ENCODE data around the gene WRNIP1. TPM values are rescaled to one million over a fixed set of nuclear protein-coding genes. Genes with fewer than 3 reads are reported as not detected.
A peak's percentile ranks its signal among the peaks of the same experiment; 100 is the strongest.
"Not testable (repeated sequence)": the region's sequence is repeated elsewhere in the genome, so short reads cannot be mapped to it uniquely, and the experiment has no call there.

The WRNIP1 gene
- total and polyA plus RNA-seq, 2 donors (not counting 1 experiment from before 2014, with no cell fraction given), result 29.7 to 40.8 TPM

DNA sequence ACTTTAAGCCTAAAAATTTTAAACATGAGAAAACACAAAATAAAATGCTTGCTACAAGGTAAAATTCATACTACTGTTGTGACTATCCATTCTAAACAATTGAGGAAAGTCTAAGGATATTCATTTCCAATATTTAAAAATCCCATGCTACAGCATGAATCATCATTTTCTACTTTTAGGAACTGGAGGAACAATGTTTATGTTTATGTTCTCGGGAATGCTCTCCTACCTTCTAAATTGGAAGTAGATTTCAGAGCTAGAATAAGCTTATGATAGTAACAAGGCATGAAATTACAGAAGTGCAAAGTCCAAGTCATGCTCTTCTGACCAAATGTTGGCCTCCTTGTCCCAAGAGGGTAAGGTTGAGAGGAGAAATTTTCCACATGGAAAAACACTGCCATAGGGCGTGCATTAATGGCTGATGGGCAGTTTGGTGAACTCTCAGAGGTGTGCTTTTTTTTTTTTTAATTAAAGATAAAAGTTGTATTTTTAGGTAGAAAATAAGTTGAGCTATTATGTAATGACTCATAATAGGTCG is 8.4 kb upstream of the WRNIP1 start:
- H3K9ac ChIP-seq (ENCODE audit: insufficient read depth, low read length), result no peak overlapping the region
- H3K36me3 ChIP-seq (ENCODE audit: control insufficient read depth, insufficient read depth, low read length), result no peaks in the 10 kb centered on the region
- H3K27me3 ChIP-seq (ENCODE audit: control insufficient read depth, insufficient read depth, low read length), result no peaks in the 10 kb centered on the region
- no peaks in the 10 kb centered on the region for H4K20me1 ChIP-seq (ENCODE audit: control insufficient read depth, extremely low read depth, insufficient read depth, low read length)
- H3K4me2 ChIP-seq (ENCODE audit: extremely low read depth, insufficient read depth, low read length), result no peak overlapping the region
- H3K27ac ChIP-seq (ENCODE audit: insufficient read depth, low read length), result no peak overlapping the region
- no peaks in the 10 kb centered on the region for H3K79me2 ChIP-seq (ENCODE audit: control insufficient read depth, insufficient read depth, low read length)
- no peak overlapping the region for H2AFZ ChIP-seq (ENCODE audit: low read length)
- no peaks in the 10 kb centered on the region for H3K9me3 ChIP-seq (ENCODE audit: control insufficient read depth, insufficient read depth, low read depth, low read length)
- no peaks in the 10 kb centered on the region for H3K4me1 ChIP-seq (ENCODE audit: control insufficient read depth, extremely low read depth, insufficient read depth, low read length)
- DNase-seq (ENCODE audit: low read depth in 2 of 2), result no peak
- no peak overlapping the region for H3K4me3 ChIP-seq (replicated peaks in 1 of 4; ENCODE audit: control extremely low read depth in 1 of 4, insufficient read depth in 1 of 4, low read depth in 3 of 4, low read length in 4 of 4)
- TF ChIP-seq EZH2 (IDR thresholded peaks at IDR 0.05; ENCODE audit: low read length, missing control alignments), result no peak
- TF ChIP-seq, protein P1, sequence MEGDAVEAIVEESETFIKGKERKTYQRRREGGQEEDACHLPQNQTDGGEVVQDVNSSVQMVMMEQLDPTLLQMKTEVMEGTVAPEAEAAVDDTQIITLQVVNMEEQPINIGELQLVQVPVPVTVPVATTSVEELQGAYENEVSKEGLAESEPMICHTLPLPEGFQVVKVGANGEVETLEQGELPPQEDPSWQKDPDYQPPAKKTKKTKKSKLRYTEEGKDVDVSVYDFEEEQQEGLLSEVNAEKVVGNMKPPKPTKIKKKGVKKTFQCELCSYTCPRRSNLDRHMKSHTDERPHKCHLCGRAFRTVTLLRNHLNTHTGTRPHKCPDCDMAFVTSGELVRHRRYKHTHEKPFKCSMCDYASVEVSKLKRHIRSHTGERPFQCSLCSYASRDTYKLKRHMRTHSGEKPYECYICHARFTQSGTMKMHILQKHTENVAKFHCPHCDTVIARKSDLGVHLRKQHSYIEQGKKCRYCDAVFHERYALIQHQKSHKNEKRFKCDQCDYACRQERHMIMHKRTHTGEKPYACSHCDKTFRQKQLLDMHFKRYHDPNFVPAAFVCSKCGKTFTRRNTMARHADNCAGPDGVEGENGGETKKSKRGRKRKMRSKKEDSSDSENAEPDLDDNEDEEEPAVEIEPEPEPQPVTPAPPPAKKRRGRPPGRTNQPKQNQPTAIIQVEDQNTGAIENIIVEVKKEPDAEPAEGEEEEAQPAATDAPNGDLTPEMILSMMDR (conservative IDR thresholded peaks at IDR 0.05 in 1 of 2, IDR thresholded peaks at IDR 0.05 in 1 of 2; ENCODE audit: low read depth in 1 of 2, low read length in 2 of 2), result no peak

- H3K4me3 ChIP-seq (replicated peaks in 1 of 4; ENCODE audit: control extremely low read depth in 1 of 4, insufficient read depth in 1 of 4, low read depth in 3 of 4, low read length in 4 of 4), result no peak overlapping the region
- DNase-seq (ENCODE audit: low read depth in 2 of 2), result no peak
Measured at GRCh38 chr6:2758980-2759379, 6.2 kb upstream of the WRNIP1 start.

DNA sequence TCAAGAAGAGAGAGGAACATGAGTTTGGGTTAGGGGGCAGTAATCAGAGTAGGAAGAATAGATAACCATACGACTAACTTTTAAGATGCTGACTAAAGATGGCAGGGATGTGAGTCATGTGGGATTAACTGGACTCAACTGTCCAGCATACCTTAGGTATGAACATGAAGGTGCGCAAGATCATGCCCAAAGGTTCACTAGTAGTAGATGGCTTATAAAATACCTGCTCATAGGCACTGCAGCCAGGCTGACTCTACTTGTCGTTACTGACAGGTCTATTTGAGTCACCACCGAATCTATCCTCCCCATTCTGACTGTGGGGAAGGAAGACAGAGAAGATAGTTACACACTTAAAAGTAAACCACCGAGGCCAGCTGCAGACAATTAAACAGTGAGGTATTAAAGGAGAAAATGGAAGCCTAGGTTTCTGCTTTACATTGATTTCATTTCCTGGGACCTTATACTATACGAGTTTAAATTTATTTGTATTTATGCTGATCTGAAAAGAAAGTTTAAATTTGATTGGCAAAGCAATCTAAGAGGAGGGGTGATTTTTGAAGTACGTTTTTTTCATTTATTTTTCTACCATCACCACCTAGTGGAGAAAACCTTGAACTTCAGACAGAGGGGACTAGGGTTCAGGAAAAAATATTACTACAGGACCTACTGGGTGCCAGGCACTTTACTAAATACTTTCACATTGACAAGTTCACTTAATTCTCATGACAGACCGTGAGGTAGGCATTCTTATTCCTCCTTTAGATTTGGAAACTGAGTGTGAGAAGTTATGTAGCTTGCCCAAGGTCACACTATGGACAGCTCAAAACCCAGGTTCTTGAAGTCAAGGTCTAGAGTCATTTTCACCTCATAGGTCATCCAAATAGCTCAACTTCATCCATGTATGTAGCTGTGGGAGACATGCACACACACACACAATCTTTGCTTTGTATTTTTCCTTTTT is 4.0 kb upstream of the WRNIP1 start:
- Histone ChIP-seq H3K4me1 (ENCODE audit: control insufficient read depth, extremely low read depth, insufficient read depth, low read length) (peaks cover 3% of the 10 kb centered on the region), H2AFZ (ENCODE audit: low read length) (no peak overlapping the region), H3K9me3 (ENCODE audit: control insufficient read depth, insufficient read depth, low read depth, low read length) (no peaks in the 10 kb centered on the region), H3K9ac (ENCODE audit: insufficient read depth, low read length) (no peak overlapping the region), H4K20me1 (ENCODE audit: control insufficient read depth, extremely low read depth, insufficient read depth, low read length) (no peaks in the 10 kb centered on the region), H3K79me2 (ENCODE audit: control insufficient read depth, insufficient read depth, low read length) (peaks cover 3% of the 10 kb centered on the region), H3K27ac (ENCODE audit: insufficient read depth, low read length) (no peak overlapping the region), H3K27me3 (ENCODE audit: control insufficient read depth, insufficient read depth, low read length) (no peaks in the 10 kb centered on the region), H3K36me3 (ENCODE audit: control insufficient read depth, insufficient read depth, low read length) (no peaks in the 10 kb centered on the region), H3K4me3 (replicated peaks in 1 of 4; ENCODE audit: control extremely low read depth in 1 of 4, insufficient read depth in 1 of 4, low read depth in 3 of 4, low read length in 4 of 4) (no peak overlapping the region), H3K4me2 (ENCODE audit: extremely low read depth, insufficient read depth, low read length) (no peak overlapping the region)
- no peak for DNase-seq (ENCODE audit: low read depth in 2 of 2)
- TF ChIP-seq, protein P1 (conservative IDR thresholded peaks at IDR 0.05 in 1 of 2, IDR thresholded peaks at IDR 0.05 in 1 of 2; ENCODE audit: low read depth in 1 of 2, low read length in 2 of 2), result peak in 1 of 2 donors; percentile 41
- no peak for TF ChIP-seq EZH2 (IDR thresholded peaks at IDR 0.05; ENCODE audit: low read length, missing control alignments)

More at GRCh38 chr6:2758980-2759379, 6.2 kb upstream of the WRNIP1 start:
- Histone ChIP-seq H3K79me2 (ENCODE audit: control insufficient read depth, insufficient read depth, low read length) (no peaks in the 10 kb centered on the region), H3K27me3 (ENCODE audit: control insufficient read depth, insufficient read depth, low read length) (no peaks in the 10 kb centered on the region), H3K4me1 (ENCODE audit: control insufficient read depth, extremely low read depth, insufficient read depth, low read length) (no peaks in the 10 kb centered on the region), H3K27ac (ENCODE audit: insufficient read depth, low read length) (no peak overlapping the region), H4K20me1 (ENCODE audit: control insufficient read depth, extremely low read depth, insufficient read depth, low read length) (no peaks in the 10 kb centered on the region), H3K4me2 (ENCODE audit: extremely low read depth, insufficient read depth, low read length) (no peak overlapping the region), H2AFZ (ENCODE audit: low read length) (no peak overlapping the region), H3K9me3 (ENCODE audit: control insufficient read depth, insufficient read depth, low read depth, low read length) (no peaks in the 10 kb centered on the region), H3K36me3 (ENCODE audit: control insufficient read depth, insufficient read depth, low read length) (no peaks in the 10 kb centered on the region), H3K9ac (ENCODE audit: insufficient read depth, low read length) (no peak overlapping the region)
- TF ChIP-seq EZH2 (IDR thresholded peaks at IDR 0.05; ENCODE audit: low read length, missing control alignments), result no peak
- TF ChIP-seq, protein P1 (conservative IDR thresholded peaks at IDR 0.05 in 1 of 2, IDR thresholded peaks at IDR 0.05 in 1 of 2; ENCODE audit: low read depth in 1 of 2, low read length in 2 of 2), result no peak

DNA sequence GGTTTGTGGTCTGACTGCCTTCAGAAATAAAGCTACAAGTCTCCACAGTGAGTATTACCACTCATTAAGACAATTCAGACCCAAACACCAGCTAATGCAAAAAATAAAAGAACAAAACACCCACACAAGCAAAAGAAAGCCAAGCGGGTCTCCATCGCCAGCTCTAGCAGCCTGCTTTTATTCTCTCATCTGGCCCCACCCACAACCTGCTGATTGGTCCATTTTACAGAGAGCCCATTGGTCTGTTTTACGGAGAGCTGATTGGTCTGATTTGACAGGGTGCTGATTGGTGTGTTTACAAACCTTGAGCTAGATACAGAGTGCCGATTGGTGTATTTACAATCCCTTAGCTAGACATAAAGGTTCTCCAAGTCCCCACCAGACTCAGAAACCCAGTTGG is 2.3 kb upstream of the WRNIP1 start:
- not testable (repeated sequence) for H3K27ac ChIP-seq (ENCODE audit: insufficient read depth, low read length); H3K4me2 ChIP-seq (ENCODE audit: extremely low read depth, insufficient read depth, low read length); H3K4me1 ChIP-seq (ENCODE audit: control insufficient read depth, extremely low read depth, insufficient read depth, low read length); H3K27me3 ChIP-seq (ENCODE audit: control insufficient read depth, insufficient read depth, low read length); H2AFZ ChIP-seq (ENCODE audit: low read length); DNase-seq (ENCODE audit: low read depth in 2 of 2); H3K9ac ChIP-seq (ENCODE audit: insufficient read depth, low read length); H4K20me1 ChIP-seq (ENCODE audit: control insufficient read depth, extremely low read depth, insufficient read depth, low read length); H3K9me3 ChIP-seq (ENCODE audit: control insufficient read depth, insufficient read depth, low read depth, low read length); H3K4me3 ChIP-seq (replicated peaks in 1 of 4; ENCODE audit: control extremely low read depth in 1 of 4, insufficient read depth in 1 of 4, low read depth in 3 of 4, low read length in 4 of 4); H3K36me3 ChIP-seq (ENCODE audit: control insufficient read depth, insufficient read depth, low read length)
- H3K79me2 ChIP-seq (ENCODE audit: control insufficient read depth, insufficient read depth, low read length), result peaks cover 20% of the 10 kb centered on the region

Measured in fibroblast of lung (primary cell).